GM19099 (cell line): ENCODE data around the gene TMEM61.

Experiments used
- POLR2A ChIP-seq: IDR thresholded peaks from 3 replicates; pipeline ENCODE4 v1.6.1; 2011; ENCODE audit warnings: low read depth; ENCODE audit not compliant: insufficient read length; ENCODE audit errors: extremely low read depth

TMEM61 gene

DNA sequence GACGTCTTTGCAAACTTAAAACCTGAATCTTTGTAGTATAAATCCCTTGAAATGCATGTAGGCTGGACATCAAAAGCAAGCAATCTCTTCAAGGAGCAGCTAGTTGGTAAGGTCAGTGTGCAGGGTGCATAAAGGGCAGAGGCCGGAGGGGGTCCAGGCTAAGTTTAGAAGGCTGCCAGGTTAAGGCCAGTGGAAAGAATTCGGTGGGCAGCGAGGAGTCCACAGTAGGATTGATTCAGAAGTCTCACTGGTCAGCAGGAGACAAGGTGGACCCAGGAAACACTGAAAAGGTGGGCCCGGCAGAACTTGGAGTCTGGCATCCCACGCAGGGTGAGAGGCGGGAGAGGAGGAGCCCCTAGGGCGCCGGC, 58.5 kb downstream of the TMEM61 start:
- TF ChIP-seq POLR2A: no peak

GRCh38 chr1:55039342-55040082, 59.1 kb downstream of the TMEM61 start, which contains the start of gene PCSK9:
TSS of gene PCSK9 (plus strand) at chr1:55039548. CDS start at chr1:55039838, 290 bp downstream.
- TF ChIP-seq POLR2A: no peak

DNA sequence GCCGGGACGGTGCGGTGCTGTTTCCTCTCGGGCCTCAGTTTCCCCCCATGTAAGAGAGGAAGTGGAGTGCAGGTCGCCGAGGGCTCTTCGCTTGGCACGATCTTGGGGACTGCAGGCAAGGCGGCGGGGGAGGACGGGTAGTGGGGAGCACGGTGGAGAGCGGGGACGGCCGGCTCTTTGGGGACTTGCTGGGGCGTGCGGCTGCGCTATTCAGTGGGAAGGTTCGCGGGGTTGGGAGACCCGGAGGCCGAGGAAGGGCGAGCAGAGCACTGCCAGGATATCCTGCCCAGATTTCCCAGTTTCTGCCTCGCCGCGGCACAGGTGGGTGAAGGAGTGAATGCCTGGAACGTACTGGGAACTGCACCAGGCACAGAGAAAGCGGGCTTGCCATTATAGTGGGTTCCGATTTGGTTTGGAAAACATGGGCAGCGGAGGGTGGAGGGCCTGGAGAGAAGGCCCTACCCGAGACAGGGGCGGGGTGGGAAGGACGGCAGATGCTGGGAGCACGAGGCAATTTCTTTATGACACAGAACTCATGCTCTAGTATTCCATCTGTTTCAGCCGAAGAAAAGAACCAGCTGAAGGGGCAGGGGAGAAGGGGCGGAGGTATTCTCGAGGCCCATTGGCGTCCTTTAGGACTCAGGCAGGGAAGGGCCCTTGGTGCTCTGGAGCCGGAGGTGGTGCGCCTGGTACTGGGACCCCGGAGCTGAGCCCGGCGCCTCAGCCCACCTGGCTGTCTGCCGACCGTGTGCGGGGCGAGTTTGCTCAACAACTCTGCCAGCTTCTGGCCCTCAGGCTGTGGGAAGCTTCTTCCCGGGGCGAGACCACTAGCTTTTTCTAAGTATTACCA, 59.9 kb downstream of the TMEM61 start:
- no peak for TF ChIP-seq POLR2A

- TF ChIP-seq POLR2A: no peak
Observed at GRCh38 chr1:55040933-55041494, 60.6 kb downstream of the TMEM61 start.

- TF ChIP-seq POLR2A: no peak
Observed at GRCh38 chr1:55041613-55042012, 61.2 kb downstream of the TMEM61 start.
